Neural cell (in vitro differentiated cells): Measurements from ENCODE around the gene FAM236B. TPM values are rescaled to one million over a fixed set of nuclear protein-coding genes. Genes with fewer than 3 reads are reported as not detected.
"Not testable (repeated sequence)": the region's sequence is repeated elsewhere in the genome, so short reads cannot be mapped to it uniquely, and the experiment has no call there.

Experiments used
- H2AFZ ChIP-seq: fragments of 200-600, 300-800 bp; sonication (generic), shearing (Covaris generic); 2 replicates; pipeline ENCODE4 v1.6.0; 2014; ENCODE audit warnings: low read depth, mild to moderate bottlenecking, antibody characterized with exemption, low read length, moderate library complexity
- H3F3A ChIP-seq: fragments of 200-600 bp; shearing (Covaris generic); 2 replicates; pipeline ENCODE4 v1.6.1; 2016; ENCODE audit warnings: mild to moderate bottlenecking, moderate library complexity, mixed read lengths, antibody characterized with exemption, low read length; ENCODE audit not compliant: insufficient read depth, poor library complexity, severe bottlenecking
- H3K27ac ChIP-seq: fragments of 200-600, 300-800 bp; sonication (generic), shearing (Covaris generic); 2 replicates; pipeline ENCODE4 v1.5.1; 2014; ENCODE audit warnings: mild to moderate bottlenecking, low read length, moderate library complexity
- H3K27me3 ChIP-seq: fragments of 300-800, 200-600 bp; sonication (generic), shearing (Covaris generic); 2 replicates; pipeline ENCODE4 v1.6.0; 2014; ENCODE audit warnings: mild to moderate bottlenecking, low read depth, low read length, moderate library complexity; ENCODE audit not compliant: insufficient read depth
- H3K36me3 ChIP-seq: fragments of 300-800, 200-600 bp; sonication (generic), shearing (Covaris generic); 2 replicates; pipeline ENCODE4 v1.5.1; 2014; ENCODE audit warnings: mild to moderate bottlenecking, antibody characterized with exemption, low read length, moderate library complexity; ENCODE audit not compliant: insufficient read depth
- H3K4me2 ChIP-seq: fragments of 300-800, 200-600 bp; sonication (generic), shearing (Covaris generic); 2 replicates; pipeline ENCODE4 v1.6.0; 2014; ENCODE audit warnings: mild to moderate bottlenecking, low read length
- H3K4me3 ChIP-seq: fragments of 300-800, 200-600 bp; sonication (generic), shearing (Covaris generic); 2 replicates; pipeline ENCODE4 v1.5.1; 2014; ENCODE audit warnings: mild to moderate bottlenecking, low read length, moderate library complexity
- H3K79me2 ChIP-seq: fragments of 200-600 bp; shearing (Covaris generic); replicated peaks from 2 replicates; pipeline ENCODE4 v1.6.0; 2014; ENCODE audit warnings: mild to moderate bottlenecking, low read length, moderate library complexity; ENCODE audit not compliant: insufficient read depth
- H3K9ac ChIP-seq: fragments of 300-800, 200-600 bp; sonication (generic), shearing (Covaris generic); 2 replicates; pipeline ENCODE4 v1.6.1; 2016; ENCODE audit warnings: mild to moderate bottlenecking, low read length, mixed read lengths
- H3K9me2 ChIP-seq: fragments of 200-600 bp; shearing (Covaris generic); 2 replicates; pipeline ENCODE4 v1.6.1; 2016; ENCODE audit warnings: mild to moderate bottlenecking, low read length, mixed read lengths; ENCODE audit not compliant: insufficient read depth
- H3K9me3 ChIP-seq: fragments of 200-600, 300-800 bp; sonication (generic), shearing (Covaris generic); 2 replicates; pipeline ENCODE4 v1.6.1; 2016; ENCODE audit warnings: mild to moderate bottlenecking, mixed run types, low read length, moderate library complexity, mixed read lengths
- H4K20me1 ChIP-seq: fragments of 200-600 bp; shearing (Covaris generic); 2 replicates; pipeline ENCODE4 v1.6.1; 2016; ENCODE audit warnings: mild to moderate bottlenecking, mixed run types; ENCODE audit not compliant: insufficient read depth
- CTCF ChIP-seq: fragments of 450-650 bp; IDR thresholded peaks from 2 replicates; pipeline ENCODE4 v1.5.1; 2014; ENCODE audit warnings: antibody characterized with exemption, mild to moderate bottlenecking, moderate library complexity; ENCODE audit not compliant: poor library complexity, severe bottlenecking
- EP300 ChIP-seq: fragments of 450-650 bp; conservative IDR thresholded peaks from 2 replicates; pipeline ENCODE4 v1.6.1; 2014; ENCODE audit warnings: antibody characterized with exemption, mild to moderate bottlenecking, moderate library complexity; ENCODE audit not compliant: poor library complexity, severe bottlenecking
- EZH2 ChIP-seq: fragments of 200-600, 300-800 bp; shearing (Covaris generic), sonication (generic); IDR thresholded peaks from 2 replicates; pipeline ENCODE4 v1.6.1; 2014; ENCODE audit warnings: antibody characterized with exemption, low read length, borderline replicate concordance, mild to moderate bottlenecking; ENCODE audit not compliant: insufficient read depth, poor library complexity, severe bottlenecking
- MXI1 ChIP-seq: fragments of 450-650 bp; conservative IDR thresholded peaks from 2 replicates; pipeline ENCODE4 v1.6.1; 2014; ENCODE audit warnings: antibody characterized with exemption, mild to moderate bottlenecking; ENCODE audit not compliant: poor library complexity, severe bottlenecking
- POLR2AphosphoS5 ChIP-seq: IDR thresholded peaks from 2 replicates; pipeline ENCODE4 v1.6.1; 2012
- RAD21 ChIP-seq: fragments of 450-650 bp; conservative IDR thresholded peaks from 2 replicates; pipeline ENCODE4 v1.6.1; 2014; ENCODE audit warnings: antibody characterized with exemption, mild to moderate bottlenecking, moderate library complexity
- REST ChIP-seq: IDR thresholded peaks from 2 replicates; pipeline ENCODE4 v1.6.1; 2012; ENCODE audit warnings: borderline replicate concordance
- SMC3 ChIP-seq: fragments of 450-650 bp; conservative IDR thresholded peaks from 2 replicates; pipeline ENCODE4 v1.6.1; 2014; ENCODE audit warnings: antibody characterized with exemption, mild to moderate bottlenecking, moderate library complexity; ENCODE audit not compliant: poor library complexity
- TAF1 ChIP-seq: IDR thresholded peaks from 2 replicates; pipeline ENCODE4 v1.6.1; 2012; ENCODE audit warnings: low read depth
- polyA plus RNA-seq: library from polyadenylated mRNA; depleted of rRNA; stranded (reverse); fragments of >200 nt; gene quantifications from 2 replicates; pipeline ENCODE4 v1.2.3, GENCODE V29; 2014
- small RNA-seq, 3 experiments: library from RNA; depleted of rRNA; stranded (forward); fragments of <200 nt; gene quantifications; one replicate each; pipeline ENCODE3, GENCODE V24; 2012

FAM236B gene
- polyA plus RNA-seq, 1 donor from 2014 or later, result not detected

- H3K27ac ChIP-seq, result no peak overlapping the region
- H3K9me3 ChIP-seq, result no peaks in the 10 kb centered on the region
- H3K9ac ChIP-seq, result no peak overlapping the region
- H3K4me2 ChIP-seq, result no peak overlapping the region
- no peaks in the 10 kb centered on the region for H3F3A ChIP-seq
- H3K27me3 ChIP-seq, result no peaks in the 10 kb centered on the region
- H3K4me3 ChIP-seq, result no peak overlapping the region
- TF ChIP-seq TAF1 (no peak), CTCF (no peak), EP300 (no peak), RAD21 (no peak), MXI1 (no peak), POLR2AphosphoS5 (no peak), EZH2 (no peak), REST (no peak), SMC3 (no peak)
- no peaks in the 10 kb centered on the region for H4K20me1 ChIP-seq
- no peaks in the 10 kb centered on the region for H3K79me2 ChIP-seq
- no peaks in the 10 kb centered on the region for H3K9me2 ChIP-seq
- no peaks in the 10 kb centered on the region for H3K36me3 ChIP-seq
- no peak overlapping the region for H2AFZ ChIP-seq
These were observed 46.9 kb downstream of the FAM236B start for GRCh38 chrX:72735561-72735960.

GRCh38 chrX:72733636-72734035, 48.8 kb downstream of the FAM236B start:
- H2AFZ ChIP-seq, H4K20me1 ChIP-seq, H3F3A ChIP-seq, H3K4me3 ChIP-seq, H3K9ac ChIP-seq, H3K27ac ChIP-seq, H3K4me2 ChIP-seq, H3K36me3 ChIP-seq, H3K9me2 ChIP-seq, H3K9me3 ChIP-seq, H3K27me3 ChIP-seq, H3K79me2 ChIP-seq: not testable (repeated sequence)

Small RNAs within 50 kb of the gene (small RNA-seq; reads per million reads assigned to genes)
- 0.10 to 45.5 (median 0.13) reads per million in 3 experiments for gene RNU1-112P

Other genes starting within 250 kb of the FAM236B start
- 42.9 and 54.0 TPM in 2 replicates for gene HDAC8, start 209.8 kb downstream of the FAM236B start, polyA plus RNA-seq
- gene PHKA1, start 68.4 kb downstream of the FAM236B start, polyA plus RNA-seq, result 2.7 and 3.8 TPM in 2 replicates
- gene DMRTC1B, start 5.8 kb downstream of the FAM236B start, polyA plus RNA-seq, result 1.7 and 2.7 TPM in 2 replicates
- not detected in 2 replicates for gene FAM236D, start 25.6 kb upstream of the FAM236B start, polyA plus RNA-seq
- gene FAM236C, start 130.0 kb upstream of the FAM236B start, polyA plus RNA-seq, result not detected in 2 replicates
- not detected in 2 replicates for gene FAM236A, start 155.5 kb upstream of the FAM236B start, polyA plus RNA-seq
- 1.8 TPM in 1 of 2 replicates, not detected in the other for gene DMRTC1, start 161.2 kb upstream of the FAM236B start, polyA plus RNA-seq
- gene PABPC1L2B, start 220.3 kb upstream of the FAM236B start, polyA plus RNA-seq, result not detected in 2 replicates